Activated CD8-positive, alpha-beta memory T cell treated with anti-CD3 and anti-CD28 coated beads, Interleukin-2, amount 50 U/mL, for 48 hours (primary cell): ENCODE data around the gene CLEC2A.
"Not testable (repeated sequence)": the region's sequence is repeated elsewhere in the genome, so short reads cannot be mapped to it uniquely, and the experiment has no call there.

Experiments used
- DNase-seq: peaks from one replicate; pipeline ENCODE4 v3.0.0-alpha.2; 2020

Gene CLEC2A, protein sequence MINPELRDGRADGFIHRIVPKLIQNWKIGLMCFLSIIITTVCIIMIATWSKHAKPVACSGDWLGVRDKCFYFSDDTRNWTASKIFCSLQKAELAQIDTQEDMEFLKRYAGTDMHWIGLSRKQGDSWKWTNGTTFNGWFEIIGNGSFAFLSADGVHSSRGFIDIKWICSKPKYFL

DNA sequence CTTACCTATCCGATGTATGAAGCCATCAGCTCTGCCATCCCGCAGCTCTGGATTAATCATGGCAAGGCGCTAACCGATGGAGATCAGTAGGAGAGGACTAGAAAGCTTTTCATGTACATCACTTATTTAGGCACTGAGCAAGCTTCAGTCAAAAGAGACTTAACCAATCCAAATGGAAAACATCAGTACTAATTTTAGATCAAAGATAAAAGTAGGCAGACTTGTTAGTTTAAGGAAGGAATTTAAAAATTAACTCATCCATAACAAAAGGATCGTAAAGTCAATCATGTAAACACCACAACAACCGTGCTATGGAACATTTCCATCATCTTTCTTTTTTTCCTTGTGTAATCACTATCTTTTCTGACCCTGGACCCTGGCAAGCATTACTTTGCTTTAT is at the start of gene CLEC2A:
Gene CLEC2A (minus strand): TSS at position 101 of the 400 bp plus-strand sequence. CDS start 41 bp downstream, at position 60.
- no peak for DNase-seq

DNA sequence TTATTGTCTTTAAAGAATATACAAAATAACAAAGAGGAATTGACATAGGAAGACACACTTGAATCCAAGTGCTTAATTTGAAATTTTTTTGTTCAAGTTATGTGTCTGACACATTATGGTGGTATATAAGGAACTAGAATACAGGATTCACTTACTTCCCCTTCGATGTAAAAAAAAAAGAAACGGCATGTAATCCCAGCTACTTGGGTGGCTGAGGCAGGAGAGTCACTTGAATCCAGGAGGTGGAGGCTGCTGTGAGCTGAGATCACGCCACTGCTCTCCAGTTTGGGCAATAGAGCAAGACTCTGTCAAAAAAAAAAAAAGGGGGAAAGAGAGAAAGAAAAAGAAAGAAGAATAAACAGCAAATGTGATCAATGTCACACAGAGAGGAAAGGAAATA is 48.0 kb upstream of the CLEC2A start:
- DNase-seq = no peak

DNA sequence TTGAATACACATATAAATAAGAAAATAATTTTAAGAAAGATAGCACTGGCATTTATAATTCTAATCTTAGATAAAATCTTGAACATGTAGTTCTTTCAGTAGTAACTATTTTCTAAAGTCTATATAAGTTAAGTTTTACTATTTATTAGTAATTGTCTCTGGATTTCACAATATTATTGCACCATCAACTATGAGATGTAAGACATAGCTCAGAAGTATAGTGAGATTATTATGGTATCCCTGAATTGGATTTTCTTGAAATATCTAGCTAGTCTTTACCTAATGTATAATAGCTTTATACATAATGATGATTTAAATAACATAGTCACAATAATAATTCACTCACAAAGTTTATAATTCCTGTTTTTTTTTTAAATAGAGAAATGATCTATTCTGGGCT is 45.7 kb upstream of the CLEC2A start:
- DNase-seq = no peak

DNA sequence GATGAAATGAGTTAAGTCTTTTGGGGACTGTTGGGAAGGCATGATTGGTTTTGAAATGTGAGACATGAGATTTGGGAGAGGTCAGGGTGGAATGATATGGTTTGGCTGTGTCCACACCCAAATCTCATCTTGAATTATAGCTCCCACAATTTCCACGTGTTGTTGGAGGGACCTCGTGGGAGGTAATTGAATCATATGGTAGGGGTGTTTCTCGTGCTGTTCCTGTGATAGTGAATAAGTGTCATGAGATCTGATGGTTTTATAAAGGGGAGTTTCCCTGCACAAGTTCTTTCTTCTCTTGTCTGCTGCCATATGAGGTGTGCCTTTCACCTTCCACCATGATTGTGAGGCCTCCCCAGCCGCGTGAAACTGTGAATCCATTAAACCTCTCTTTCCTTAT is 44.5 kb upstream of the CLEC2A start:
- DNase-seq = not testable (repeated sequence)

DNA sequence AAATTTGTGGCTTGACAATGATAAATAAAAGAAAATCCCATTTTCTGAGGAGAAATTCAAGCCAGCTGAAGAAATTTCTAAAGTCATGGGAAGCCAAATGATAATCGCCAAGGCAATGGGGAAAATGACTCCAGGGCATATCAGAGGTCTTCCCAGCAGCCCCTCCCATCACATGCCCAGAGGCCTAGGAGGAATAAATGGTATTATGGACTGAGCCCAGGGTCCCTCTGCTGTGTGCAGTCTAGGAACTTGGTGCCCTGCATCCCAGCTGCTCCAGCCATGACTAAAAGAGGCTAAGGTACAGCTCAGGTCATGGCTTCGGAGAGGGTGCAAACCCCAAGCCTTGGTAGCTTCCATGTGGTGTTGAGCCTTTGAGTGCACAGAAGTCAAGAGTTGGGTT is 43.4 kb upstream of the CLEC2A start:
- DNase-seq = no peak

DNA sequence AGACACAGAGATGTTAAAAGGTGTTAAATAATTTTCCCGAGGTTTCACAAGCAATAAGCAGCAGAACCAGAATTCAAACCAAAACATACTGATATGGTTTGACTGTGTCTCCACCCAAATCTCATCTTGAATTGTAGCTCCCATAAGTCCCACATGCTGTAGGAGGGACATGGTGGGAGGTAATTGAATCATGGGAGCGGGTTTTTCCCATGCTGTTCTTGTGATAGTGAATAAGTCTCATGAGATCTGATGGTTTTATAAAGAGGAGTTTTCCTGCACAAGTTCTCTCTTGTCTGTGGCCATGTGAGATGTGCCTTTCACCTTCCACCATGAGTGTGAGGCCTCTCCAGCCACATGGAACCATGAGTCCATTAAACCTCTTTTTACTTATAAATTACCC is 42.6 kb upstream of the CLEC2A start:
- not testable (repeated sequence) for DNase-seq

DNA sequence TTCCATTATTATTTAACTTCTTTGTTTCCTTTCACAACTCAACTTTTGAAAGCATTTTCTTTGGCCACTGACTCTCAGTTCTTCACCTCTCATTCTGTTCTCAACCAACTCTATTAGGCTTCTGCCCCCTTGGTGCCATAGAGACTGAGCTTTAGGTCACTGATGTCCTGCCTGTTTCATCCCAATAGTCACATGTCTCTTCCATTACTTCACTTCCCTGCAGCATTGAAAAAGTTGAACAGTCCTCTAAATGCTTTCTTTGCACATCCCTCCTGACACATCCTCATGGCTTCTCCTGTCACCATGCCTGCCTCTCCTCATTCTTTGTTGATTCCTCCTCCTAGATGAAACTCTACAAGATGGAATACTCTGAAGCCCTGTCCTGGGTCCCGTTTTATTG is 41.8 kb upstream of the CLEC2A start:
- DNase-seq = no peak

DNA sequence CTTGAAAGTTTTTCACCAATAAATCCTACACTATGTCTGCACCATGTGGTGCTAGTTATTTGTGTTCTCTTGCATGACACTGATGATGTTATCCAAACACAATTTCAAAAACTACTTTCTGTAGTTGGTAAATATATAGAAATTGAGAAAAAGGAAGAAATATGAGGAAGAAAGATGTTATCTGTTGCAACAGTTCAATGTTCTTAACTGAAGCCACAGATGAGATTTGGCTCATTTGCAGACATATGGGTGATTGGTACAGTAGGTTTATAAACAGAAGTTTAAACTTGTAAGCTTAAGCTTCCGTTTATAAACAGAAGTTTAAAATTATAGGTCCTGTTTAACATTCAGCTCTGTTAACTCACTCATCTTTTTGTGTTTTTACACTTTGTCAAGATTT is 39.0 kb upstream of the CLEC2A start, which contains the start of gene CLEC12A:
Gene CLEC12A (plus strand): TSS at position 229 of the 400 bp plus-strand sequence. CDS start 188 bp downstream, outside the sequence.
- no peak for DNase-seq

DNA sequence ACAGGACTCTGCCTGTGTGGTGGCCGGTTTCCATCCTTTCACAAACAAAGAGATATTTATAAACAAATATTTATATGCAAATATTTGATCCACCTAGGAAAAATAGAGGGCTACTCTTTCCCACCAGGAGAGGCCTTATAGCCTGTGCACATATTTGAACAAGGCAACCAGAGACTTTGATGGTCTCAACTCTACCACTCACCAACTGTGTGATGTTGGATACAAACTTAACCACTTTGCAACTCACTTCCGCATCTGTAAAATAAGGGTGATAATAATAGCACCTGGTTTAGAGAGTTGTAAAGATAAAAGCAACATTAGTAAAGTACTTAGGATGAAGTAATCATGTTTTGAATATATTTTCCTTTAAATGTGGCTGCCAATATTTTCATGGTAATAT is 37.5 kb upstream of the CLEC2A start:
- no peak for DNase-seq

DNA sequence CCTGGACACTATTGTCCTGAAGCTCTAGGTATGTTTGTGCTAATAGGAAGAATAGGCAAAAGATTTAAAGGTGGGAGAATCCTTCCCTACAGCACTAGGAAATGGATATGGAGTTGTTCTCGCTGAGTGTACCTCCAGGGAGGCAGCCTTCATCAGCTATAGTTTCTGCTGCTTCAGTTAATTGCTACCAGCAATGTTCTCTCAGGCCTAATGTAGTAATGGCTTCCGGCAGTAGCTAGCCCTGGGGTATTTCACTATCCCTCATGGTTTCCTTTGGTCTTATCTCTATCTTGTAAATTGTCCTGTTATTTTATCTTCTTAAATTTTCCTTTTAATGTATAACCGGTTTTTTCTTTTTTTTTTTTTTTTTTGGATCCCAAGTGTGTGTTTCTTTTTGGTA is 29.7 kb upstream of the CLEC2A start:
- no peak for DNase-seq

DNA sequence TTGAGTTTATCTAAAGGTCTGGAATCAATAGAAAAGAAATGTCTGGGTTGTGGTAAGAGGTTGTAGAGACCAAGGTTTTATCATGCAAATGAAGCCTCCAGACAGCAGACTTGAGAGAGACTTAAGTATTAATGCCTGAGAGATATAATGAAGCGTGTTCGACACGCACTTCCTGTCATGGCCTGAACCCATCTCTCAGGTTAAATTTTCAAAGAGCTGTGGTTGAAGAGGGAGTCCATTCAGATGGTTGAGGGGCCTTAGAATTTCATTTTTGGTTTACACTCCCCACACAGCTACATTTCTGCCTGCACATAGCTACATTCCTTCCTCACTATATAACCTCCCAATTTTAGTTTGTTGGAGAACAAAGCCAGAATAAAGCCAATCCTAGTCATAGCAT is 28.9 kb upstream of the CLEC2A start:
- no peak for DNase-seq

DNA sequence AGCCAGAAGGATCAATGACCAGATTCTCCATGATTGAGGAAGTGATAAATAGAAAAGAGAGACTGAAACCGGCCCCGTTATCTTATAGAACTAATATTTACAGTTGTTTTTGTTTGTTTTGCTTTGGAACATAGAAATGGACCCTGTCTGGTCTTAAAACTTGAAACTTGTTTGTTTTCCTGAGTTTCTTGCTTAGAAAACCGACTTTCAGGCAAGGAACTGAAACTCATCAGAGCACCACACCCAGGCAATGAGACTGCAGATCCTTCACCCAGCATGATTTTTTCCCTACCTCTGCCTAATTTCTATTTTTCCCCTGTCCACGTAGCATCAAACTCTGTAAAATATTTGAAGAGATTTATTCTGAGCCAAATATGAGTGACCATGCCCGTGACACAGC is 28.4 kb upstream of the CLEC2A start:
- no peak for DNase-seq

DNA sequence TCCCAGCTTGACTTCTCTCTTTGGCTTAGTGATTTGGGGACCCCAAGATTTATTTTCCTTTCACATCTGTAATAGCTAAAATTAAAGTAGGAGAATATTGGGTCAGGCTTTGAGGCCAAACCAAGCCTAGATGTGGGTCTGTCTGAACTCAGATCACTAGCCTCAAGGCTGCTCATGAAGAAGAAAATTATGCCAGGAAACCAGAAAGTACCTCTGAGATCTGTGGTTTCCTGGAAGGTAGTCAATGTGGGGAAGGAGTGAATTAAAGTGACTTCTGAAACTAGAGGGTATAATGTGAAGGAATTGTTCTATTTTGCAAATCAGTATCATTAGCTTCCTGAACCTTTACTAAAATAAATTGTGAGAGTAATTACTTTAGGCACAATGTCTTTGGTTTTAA is 25.7 kb upstream of the CLEC2A start:
- no peak for DNase-seq

DNA sequence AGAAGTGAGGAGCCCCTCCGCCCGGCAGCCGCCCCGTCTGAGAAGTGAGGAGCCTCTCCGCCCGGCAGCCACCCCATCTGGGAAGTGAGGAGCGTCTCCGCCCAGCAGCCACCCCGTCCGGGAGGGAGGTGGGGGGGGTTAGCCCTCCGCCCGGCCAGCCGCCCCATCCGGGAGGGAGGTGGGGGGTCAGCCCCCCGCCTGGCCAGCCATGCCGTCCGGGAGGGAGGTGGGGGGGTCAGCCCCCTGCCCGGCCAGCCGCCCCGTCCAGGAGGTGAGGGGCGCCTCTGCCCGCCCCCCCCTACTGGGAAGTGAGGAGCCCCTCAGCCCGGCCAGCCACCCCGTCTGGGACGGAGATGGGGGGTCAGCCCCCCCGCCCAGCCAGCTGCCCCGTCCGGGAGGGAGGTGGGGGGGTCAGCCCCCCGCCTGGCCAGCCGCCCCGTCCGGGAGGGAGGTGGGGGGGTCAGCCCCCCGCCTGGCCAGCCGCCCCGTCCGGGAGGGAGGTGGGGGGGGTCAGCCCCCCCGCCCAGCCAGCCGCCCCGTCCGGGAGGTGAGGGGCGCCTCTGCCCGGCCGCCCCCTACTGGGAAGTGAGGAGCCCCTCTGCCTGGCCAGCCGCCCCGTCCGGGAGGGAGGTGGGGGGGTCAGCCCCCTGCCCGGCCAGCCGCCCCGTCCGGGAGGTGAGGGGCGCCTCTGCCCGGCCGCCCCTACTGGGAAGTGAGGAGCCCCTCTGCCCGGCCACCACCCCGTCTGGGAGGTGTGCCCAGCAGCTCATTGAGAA is 21.0 kb upstream of the CLEC2A start:
- DNase-seq = not testable (repeated sequence)

DNA sequence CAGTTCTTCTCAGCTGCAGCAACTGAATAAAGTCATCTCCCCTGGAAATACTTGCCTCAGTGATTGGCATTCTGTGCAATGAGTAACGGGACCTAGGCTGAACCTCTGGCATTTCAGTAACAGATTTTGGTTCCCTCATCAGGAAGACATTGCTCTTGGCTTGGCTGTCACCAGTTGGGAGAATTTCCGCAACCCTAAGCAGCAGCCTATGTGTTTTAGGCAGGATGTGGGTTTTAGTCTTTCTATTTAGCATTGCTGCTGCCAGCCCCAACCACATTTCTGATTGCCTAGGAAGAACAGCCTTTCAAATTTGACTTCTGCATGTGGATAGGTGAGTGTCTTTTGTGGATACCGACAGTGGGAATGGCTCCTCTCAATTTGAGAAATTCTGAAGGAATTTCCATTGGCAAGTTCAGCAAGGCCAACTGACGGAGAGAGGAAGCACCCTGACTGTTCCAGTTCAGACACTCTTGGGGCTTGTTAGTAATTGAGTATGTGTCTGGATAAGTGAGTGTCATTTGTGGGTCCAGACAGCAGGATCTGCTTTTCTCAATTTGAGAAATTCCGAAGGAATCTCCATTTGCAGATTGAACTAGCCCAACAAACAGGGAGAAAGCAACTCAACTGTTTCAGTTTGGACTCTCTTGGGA is 19.0 kb upstream of the CLEC2A start:
- no peak for DNase-seq

DNA sequence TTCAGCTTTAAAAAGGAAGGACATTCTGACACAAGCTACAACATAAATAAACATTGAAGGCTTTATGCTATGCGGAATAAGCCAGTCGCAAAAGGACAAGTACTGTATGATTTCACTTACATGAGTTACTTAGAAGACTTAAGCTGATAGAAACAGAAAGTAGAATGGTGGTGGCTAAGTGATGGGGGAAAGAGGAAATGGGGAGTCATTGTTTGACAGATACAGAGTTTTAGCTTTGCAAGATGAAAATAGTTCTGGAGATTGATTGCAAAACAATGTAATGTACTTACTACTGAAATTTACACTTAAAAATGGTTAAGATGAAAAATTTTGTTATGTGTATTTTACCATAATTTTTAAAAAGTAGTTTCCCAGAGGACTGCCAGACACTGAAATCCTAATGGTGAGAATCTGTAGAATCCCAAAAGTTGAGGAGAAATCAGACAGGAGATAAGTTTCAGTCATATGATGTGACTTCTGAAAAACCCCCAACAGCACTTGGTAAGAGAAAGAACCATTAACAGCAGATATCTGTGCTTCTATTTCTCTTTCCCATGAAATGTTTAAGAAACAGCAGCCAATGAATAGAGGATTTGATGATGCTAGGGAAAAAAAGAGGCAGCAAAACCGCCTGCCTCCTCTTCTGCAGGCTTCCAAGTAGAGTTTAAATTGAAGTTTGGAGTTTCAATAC is 16.6 kb upstream of the CLEC2A start:
- no peak for DNase-seq

DNA sequence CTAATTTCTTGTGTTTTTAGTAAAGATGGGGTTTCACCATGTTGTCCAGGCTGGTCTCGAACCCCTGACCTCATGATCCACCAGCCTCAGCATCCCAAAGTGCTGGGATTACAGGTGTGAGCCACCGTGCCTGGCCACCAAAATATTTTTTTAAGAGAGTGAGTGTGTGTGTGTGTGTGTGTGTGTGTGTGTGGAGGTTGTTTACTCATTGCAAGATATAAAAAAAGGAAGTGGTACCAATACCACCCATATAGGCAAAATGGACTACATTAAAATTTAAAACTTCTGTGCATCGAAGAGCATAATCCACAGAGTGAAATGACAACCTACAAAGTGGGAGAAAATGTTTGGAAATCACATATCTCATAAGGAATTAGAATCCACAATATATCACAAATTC is 15.5 kb upstream of the CLEC2A start:
- no peak for DNase-seq

DNA sequence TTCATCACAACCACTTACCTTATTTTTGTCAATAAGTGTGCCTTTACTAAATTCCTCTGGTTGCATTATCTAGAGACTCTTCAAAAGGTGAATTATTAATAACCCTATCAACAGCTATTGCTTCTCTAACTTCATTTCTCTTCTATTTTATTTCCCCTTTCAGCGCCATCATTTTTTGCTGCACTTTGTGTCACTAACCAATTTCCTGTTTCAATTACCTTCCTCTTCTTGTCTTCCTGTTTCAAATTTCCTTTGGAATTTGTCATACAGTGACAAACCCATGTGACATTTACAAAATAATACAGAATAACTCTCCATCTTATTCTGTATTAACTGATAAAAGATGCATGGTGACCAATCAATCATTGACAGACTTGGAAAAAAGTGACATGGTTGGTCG is 12.2 kb upstream of the CLEC2A start:
- DNase-seq = no peak

DNA sequence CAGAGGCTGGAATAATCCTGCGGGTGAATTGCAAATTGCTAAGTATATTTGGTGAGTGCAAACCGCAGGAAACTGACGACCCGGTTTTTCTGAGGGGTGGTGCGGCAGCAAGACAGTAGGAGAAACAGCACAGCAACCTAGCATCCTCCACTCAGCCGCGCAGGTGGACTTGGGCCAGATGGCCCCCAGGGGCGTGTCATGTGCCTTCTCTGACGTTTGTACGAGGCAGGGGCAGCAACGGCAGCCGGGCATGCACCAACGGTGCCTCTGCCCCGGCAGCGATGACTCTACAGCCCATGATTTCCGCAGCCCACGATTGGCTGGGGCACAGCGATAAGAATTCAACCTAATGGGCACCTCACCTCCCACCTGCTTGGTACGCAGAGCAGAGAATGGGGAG is 11.1 kb upstream of the CLEC2A start:
- no peak for DNase-seq

DNA sequence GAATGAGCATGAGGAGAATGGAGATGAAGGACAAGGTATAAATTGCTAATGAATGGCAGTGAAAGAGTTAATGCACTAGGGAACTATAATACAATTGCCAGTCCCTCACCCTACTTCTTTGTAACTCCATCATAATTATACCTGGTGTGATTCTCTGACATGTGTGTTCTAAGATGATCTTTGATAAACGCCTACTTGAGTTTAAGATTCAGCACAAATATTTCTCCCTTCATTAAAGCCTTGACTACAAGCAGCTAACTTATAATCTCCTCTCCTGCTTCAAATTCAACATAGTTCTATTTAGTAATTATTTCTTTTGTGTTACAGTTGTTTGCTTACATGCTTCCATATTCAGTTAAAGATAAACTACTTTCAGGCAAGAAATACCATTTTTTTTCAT is 9.7 kb upstream of the CLEC2A start:
- no peak for DNase-seq

DNA sequence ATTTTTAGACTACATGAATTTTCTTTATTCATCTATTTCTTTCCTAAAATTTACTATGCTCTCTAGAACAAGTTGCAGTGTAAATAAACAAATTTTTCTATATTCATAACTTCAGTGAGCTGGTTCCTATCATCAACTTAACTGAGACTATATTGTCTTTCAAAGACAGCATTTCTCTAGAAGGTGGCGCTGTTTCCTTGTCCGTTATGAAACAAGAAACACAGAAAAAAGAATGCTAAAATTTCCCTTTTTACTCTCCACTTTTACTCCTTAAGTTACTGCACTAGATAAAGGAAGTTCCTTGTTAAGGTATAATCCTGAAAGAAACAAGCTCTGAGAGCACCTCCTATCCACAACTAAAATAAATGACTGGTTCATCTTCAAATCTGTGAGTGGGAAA is 8.2 kb upstream of the CLEC2A start:
- DNase-seq = no peak

DNA sequence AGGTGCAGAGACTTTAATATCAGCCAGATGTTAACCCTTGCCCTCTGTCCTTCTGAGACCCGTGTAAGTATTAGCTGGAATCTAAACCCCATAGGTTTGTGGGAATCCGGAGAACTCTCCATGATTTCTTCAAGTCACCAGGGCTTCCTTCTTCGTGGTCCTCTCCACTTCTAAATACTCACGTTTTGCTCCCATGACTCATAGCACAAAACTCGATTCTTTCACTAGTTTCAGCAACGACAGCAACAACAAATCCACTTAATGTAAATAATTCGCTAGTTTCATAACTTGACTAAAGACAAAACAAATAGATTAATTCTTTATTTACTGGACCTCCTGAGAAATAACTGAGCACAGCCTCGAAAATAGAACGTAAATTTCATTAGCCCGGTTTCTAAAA is 4.4 kb upstream of the CLEC2A start:
- no peak for DNase-seq

DNA sequence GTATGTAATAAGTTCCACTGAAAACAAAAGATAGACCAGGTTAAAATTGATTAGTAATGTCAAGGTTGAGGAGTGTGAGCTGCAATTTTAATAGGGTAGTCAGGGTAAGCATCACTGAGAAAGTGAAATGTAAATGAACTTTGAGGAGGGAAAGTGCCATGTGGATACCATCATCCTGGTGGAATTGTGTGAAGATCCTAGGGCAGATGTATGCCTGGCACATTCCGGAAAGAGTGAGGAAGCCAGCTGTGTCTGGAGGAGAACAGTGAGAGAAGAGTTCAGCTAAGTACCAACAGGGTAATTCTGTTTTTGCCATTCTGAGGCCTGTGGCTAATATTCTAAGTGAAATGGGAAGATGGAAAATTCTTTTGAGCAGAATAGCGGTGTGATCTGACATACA is 2.9 kb upstream of the CLEC2A start:
- DNase-seq = no peak

DNA sequence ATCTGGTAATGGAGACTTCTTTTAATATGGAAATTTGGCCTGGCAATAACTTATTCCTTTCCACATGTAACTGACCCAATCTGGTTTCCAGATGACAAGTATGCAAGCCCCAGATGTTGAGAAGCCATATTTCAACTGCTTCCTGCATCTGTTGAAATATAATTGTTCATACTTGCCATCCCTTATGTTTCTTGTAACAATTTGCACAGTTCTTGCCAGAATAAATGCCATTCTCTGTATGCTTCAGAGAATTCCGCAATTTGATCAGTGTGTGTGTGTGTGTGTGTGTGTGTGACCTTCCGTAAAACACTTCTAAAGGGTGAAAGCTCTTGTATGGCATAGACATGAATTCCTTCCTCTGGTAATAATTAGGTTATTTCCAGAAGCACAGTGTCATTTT is 1.8 kb upstream of the CLEC2A start:
- no peak for DNase-seq
